Endodermal cell (in vitro differentiated cells): ENCODE data around the gene ERCC6. TPM values are rescaled to one million over a fixed set of nuclear protein-coding genes. Genes with fewer than 3 reads are reported as not detected.

ENCODE experiments used
- DNase-seq: peaks from one replicate; pipeline ENCODE4 v3.0.0-alpha.2; 2017
- H3K27ac ChIP-seq: 2 replicates; pipeline ENCODE4 v1.5.1; 2013; ENCODE audit warnings: mild to moderate bottlenecking, low read depth, low read length, moderate library complexity
- H3K27me3 ChIP-seq: 2 replicates; pipeline ENCODE4 v1.6.1; 2013; ENCODE audit warnings: mild to moderate bottlenecking, low read length, moderate library complexity; ENCODE audit not compliant: insufficient read depth, control insufficient read depth, poor library complexity, severe bottlenecking
- H3K36me3 ChIP-seq: 2 replicates; pipeline ENCODE4 v1.7.0; 2013; ENCODE audit warnings: mild to moderate bottlenecking, low read length, moderate library complexity; ENCODE audit not compliant: control insufficient read depth, insufficient read depth
- H3K4me1 ChIP-seq: one replicate; pipeline ENCODE4 v1.7.0; 2013; ENCODE audit warnings: low read length; ENCODE audit not compliant: control insufficient read depth, insufficient read depth
- H3K4me3 ChIP-seq: 2 replicates; pipeline ENCODE4 v1.5.1; 2013; ENCODE audit warnings: mild to moderate bottlenecking, low read length, moderate library complexity
- H3K9ac ChIP-seq: 2 replicates; pipeline ENCODE4 v1.6.1; 2013; ENCODE audit warnings: mild to moderate bottlenecking, low read length, moderate library complexity; ENCODE audit not compliant: poor library complexity, severe bottlenecking; ENCODE audit errors: extremely low read depth
- H3K9me3 ChIP-seq: 2 replicates; pipeline ENCODE4 v1.6.1; 2013; ENCODE audit warnings: mild to moderate bottlenecking, low read length, moderate library complexity; ENCODE audit not compliant: control insufficient read depth
- H3K27ac Mint-ChIP-seq: 2 replicates; pipeline ENCODE4 v1.8.0; 2020; ENCODE audit warnings: mixed read lengths
- H3K27me3 Mint-ChIP-seq: 2 replicates; pipeline ENCODE4 v1.8.0; 2021; ENCODE audit warnings: mild to moderate bottlenecking, mixed read lengths; ENCODE audit not compliant: insufficient read depth
- H3K36me3 Mint-ChIP-seq: 2 replicates; pipeline ENCODE4 v1.8.0; 2020; ENCODE audit warnings: low read depth, mixed read lengths
- H3K4me1 Mint-ChIP-seq: 2 replicates; pipeline ENCODE4 v1.8.0; 2020; ENCODE audit warnings: mixed read lengths
- H3K4me3 Mint-ChIP-seq: 2 replicates; pipeline ENCODE4 v1.8.0; 2020; ENCODE audit warnings: mild to moderate bottlenecking, moderate library complexity, mixed read lengths
- H3K9me3 Mint-ChIP-seq: 2 replicates; pipeline ENCODE4 v1.8.0; 2020; ENCODE audit warnings: mild to moderate bottlenecking, mixed read lengths
- CTCF ChIP-seq: fragments of 200-600 bp; sonication (generic); conservative IDR thresholded peaks from 2 replicates; pipeline ENCODE4 v1.5.0; 2021; ENCODE audit warnings: antibody characterized with exemption, mild to moderate bottlenecking
- WGBS, 2 experiments: methylation state at CpG; one replicate each; pipeline versions ENCODE4 v1.1.5 to v1.1.7; 2013; ENCODE audit warnings: missing lambda C conversion rate in 2 of 2, mixed read lengths in 1 of 2; ENCODE audit not compliant: insufficient coverage in 1 of 2, insufficient read length in 1 of 2; 5-methylcytosine and 5-hydroxymethylcytosine counted together
- total RNA-seq, 2 donors: library from RNA; stranded (reverse); fragmentation: NEBNext Ultra II Directional in 1 of 2; extraction: Animal tissue kit (Norgen Biotek cat#: 25700) in 1 of 2; gene quantifications; 2 replicates in 1 of 2; 3 replicates in 1 of 2; pipeline ENCODE4 v1.2.1, GENCODE V29; 2021

Gene ERCC6
- total RNA-seq, 2 donors from 2014 or later, result 18.8 to 19.5 TPM

DNA sequence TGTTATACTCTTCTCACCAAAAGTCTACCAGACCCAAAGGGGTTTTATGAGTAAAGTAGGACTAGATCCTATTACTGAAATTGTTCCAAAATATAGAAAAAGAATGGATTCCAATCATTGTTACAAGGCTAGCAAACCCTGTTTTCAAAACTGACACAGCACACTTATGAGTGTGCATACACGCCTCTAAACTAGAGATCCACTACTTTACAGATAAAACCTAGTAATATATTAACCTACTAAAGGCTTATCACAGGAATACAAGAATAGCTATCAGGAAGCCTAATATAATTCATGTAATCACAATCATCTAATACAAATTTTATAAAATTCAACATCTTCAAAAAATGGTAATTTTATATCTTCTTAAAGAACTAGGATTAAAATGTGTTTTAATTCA, 52.2 kb downstream of the ERCC6 start:
- Mint-ChIP-seq H3K9me3 (no peaks in the 10 kb centered on the region), H3K4me3 (no peak overlapping the region), H3K27me3 (no peaks in the 10 kb centered on the region), H3K36me3 (peaks cover 5% of the 10 kb centered on the region), H3K27ac (no peak overlapping the region), H3K4me1 (no peaks in the 10 kb centered on the region)
- no peaks in the 10 kb centered on the region for H3K27me3 ChIP-seq
- H3K4me1 ChIP-seq, result no peaks in the 10 kb centered on the region
- no peak overlapping the region for H3K4me3 ChIP-seq
- no peaks in the 10 kb centered on the region for H3K36me3 ChIP-seq
- H3K27ac ChIP-seq, result no peak overlapping the region
- no peak for TF ChIP-seq CTCF
- no peaks in the 10 kb centered on the region for H3K9me3 ChIP-seq
- no peak for DNase-seq
- 94 to 100% methylated on average over 1 of the region's 1 CpG for WGBS, 2 experiments
- H3K9ac ChIP-seq, result no peak overlapping the region

DNA sequence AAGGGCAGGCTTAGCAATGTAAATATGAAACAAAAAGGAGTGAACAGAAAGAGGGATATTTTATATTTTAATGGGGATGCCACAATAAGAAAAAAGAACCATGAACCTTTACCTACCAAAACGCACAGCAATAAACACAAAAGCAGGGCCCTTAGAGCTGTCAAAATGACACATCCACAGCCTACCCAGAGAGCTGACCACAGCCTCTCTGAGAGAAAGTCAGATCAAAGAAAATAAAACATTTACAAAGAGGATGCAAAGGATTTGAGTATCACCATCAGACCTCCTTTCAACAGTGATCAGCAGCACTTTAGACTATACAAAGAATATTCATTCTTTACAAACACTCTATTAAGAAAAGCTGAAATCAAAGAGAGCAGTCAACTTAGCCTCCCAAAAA, 52.9 kb downstream of the ERCC6 start:
- TF ChIP-seq CTCF, result no peak
- Histone ChIP-seq H3K27ac (no peak overlapping the region), H3K27me3 (no peaks in the 10 kb centered on the region), H3K4me3 (no peak overlapping the region), H3K36me3 (no peaks in the 10 kb centered on the region), H3K9me3 (no peaks in the 10 kb centered on the region), H3K4me1 (no peaks in the 10 kb centered on the region), H3K9ac (no peak overlapping the region)
- Mint-ChIP-seq H3K36me3 (peaks cover 9% of the 10 kb centered on the region), H3K27me3 (no peaks in the 10 kb centered on the region), H3K4me3 (no peak overlapping the region), H3K9me3 (no peaks in the 10 kb centered on the region), H3K27ac (no peak overlapping the region), H3K4me1 (no peaks in the 10 kb centered on the region)
- DNase-seq, result no peak
- WGBS, 2 experiments, result 74% methylated on average over 1 of the region's 1 CpG; no CpG with 5 or more reads in 1 of the 2 experiments

DNA sequence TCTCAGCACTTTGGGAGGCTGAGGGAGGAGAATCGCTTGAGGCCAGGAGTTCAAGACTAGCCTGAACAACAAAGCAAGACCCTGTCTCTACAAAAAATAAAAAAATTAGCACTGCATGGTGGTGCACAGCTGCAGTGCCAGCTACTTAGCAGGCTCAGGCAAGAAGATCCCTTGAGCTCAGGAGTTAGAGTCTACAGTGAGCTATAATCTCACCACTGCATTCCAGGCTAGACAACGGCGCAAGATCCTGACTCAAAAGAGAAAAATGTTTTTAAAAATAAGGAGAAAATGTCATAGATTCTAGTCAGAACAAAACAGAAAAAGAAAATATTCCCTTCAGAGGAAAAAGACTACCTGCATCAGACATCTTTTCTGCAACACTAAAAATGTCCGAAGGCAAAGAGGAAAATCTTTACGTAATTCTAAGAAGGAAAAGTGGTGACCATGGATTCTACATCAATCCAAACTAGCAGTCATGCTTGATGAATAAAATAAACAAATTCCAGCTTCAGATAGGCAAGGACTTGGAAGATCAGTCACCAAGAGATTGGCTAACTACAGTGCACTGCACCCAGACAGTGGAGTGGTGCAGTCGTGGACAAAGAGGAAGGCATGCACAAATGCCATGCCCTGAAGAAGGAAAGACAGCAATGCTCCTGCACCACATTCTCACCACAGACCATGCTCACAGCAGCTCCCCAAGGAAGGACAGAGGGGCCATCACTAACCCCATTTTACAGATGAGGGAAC, 54.3 kb downstream of the ERCC6 start:
- Mint-ChIP-seq H3K36me3 (peaks cover 17% of the 10 kb centered on the region), H3K27ac (no peak overlapping the region), H3K27me3 (no peaks in the 10 kb centered on the region), H3K9me3 (no peaks in the 10 kb centered on the region), H3K4me3 (no peak overlapping the region), H3K4me1 (no peaks in the 10 kb centered on the region)
- no peaks in the 10 kb centered on the region for H3K36me3 ChIP-seq
- H3K27ac ChIP-seq, result no peak overlapping the region
- H3K4me3 ChIP-seq, result no peak overlapping the region
- H3K9me3 ChIP-seq, result no peaks in the 10 kb centered on the region
- TF ChIP-seq CTCF, result no peak
- no peaks in the 10 kb centered on the region for H3K27me3 ChIP-seq
- 80 to 99% methylated on average over 1 to 6 of the region's 6 CpGs for WGBS, 2 experiments
- no peak overlapping the region for H3K9ac ChIP-seq
- no peaks in the 10 kb centered on the region for H3K4me1 ChIP-seq
- no peak for DNase-seq
